GM21717 (cell line): ENCODE data around the gene TGFB3.

ENCODE experiments used
- ATAC-seq: cut with Tn5 transposase; IDR thresholded peaks from one replicate; pipeline ENCODE4 v1.9.1; 2021; ENCODE audit warnings: mild to moderate bottlenecking, moderate library complexity; ENCODE audit not compliant: unreplicated experiment

The TGFB3 gene

GRCh38 chr14:75987201-75987970, 5.6 kb upstream of the TGFB3 start:
- no peak for ATAC-seq

GRCh38 chr14:75986439-75986765, 4.6 kb upstream of the TGFB3 start:
- no peak for ATAC-seq

GRCh38 chr14:75985618-75986438, 4.0 kb upstream of the TGFB3 start, which contains the start of gene IFT43:
Gene IFT43, plus strand, starts transcription at chr14:75985763. Its CDS starts 24 bp downstream, at chr14:75985787.
- peak; percentile 56 for ATAC-seq

GRCh38 chr14:75984674-75985073, 2.9 kb upstream of the TGFB3 start:
- no peak for ATAC-seq

- no peak for ATAC-seq
Measured at GRCh38 chr14:75983019-75983358, 1.2 kb upstream of the TGFB3 start.

- peak; percentile 50 for ATAC-seq
Measured at GRCh38 chr14:75982266-75983018, 647 bp upstream of the TGFB3 start.

- ATAC-seq, result no peak
Measured at GRCh38 chr14:75980856-75981255, 939 bp downstream of the TGFB3 start.

GRCh38 chr14:75979648-75980565, 1.9 kb downstream of the TGFB3 start:
- no peak for ATAC-seq

- ATAC-seq, result no peak
Measured at GRCh38 chr14:75979071-75979571, 2.7 kb downstream of the TGFB3 start.

GRCh38 chr14:75978249-75978731, 3.5 kb downstream of the TGFB3 start:
- ATAC-seq, result no peak

GRCh38 chr14:75977582-75977943, 4.2 kb downstream of the TGFB3 start:
- no peak for ATAC-seq

GRCh38 chr14:75976826-75977581, 4.8 kb downstream of the TGFB3 start:
- no peak for ATAC-seq

GRCh38 chr14:75972801-75973421, 8.9 kb downstream of the TGFB3 start:
- ATAC-seq, result no peak

GRCh38 chr14:75971509-75971908, 10.3 kb downstream of the TGFB3 start:
- ATAC-seq, result no peak

GRCh38 chr14:75970989-75971388, 10.8 kb downstream of the TGFB3 start:
- ATAC-seq, result no peak

- ATAC-seq, result no peak
Measured at GRCh38 chr14:75969891-75970290, 11.9 kb downstream of the TGFB3 start.

- ATAC-seq, result no peak
Measured at GRCh38 chr14:75969126-75969525, 12.7 kb downstream of the TGFB3 start.

GRCh38 chr14:75968456-75968855, 13.3 kb downstream of the TGFB3 start:
- ATAC-seq, result no peak

- ATAC-seq, result no peak
Measured at GRCh38 chr14:75967866-75968265, 13.9 kb downstream of the TGFB3 start.
